Measurements from ENCODE around the gene CFAP46. TPM values are rescaled to one million over a fixed set of nuclear protein-coding genes. Genes with fewer than 3 reads are reported as not detected.

Gene CFAP46
- total and polyA plus RNA-seq, 4 donors: 0.33 to 0.59 (median 0.42) TPM

GRCh38 chr10:132939957-132940790 lies 2.2 kb downstream of the CFAP46 start:
- Histone ChIP-seq H3K9ac (ENCODE audit: low read depth in 1 of 2, low read length in 2 of 2) (no peak overlapping the region), H3K4me1 (ENCODE audit: control insufficient read depth in 4 of 4, insufficient read depth in 4 of 4, low read length in 3 of 4) (peaks cover 0 to 15% (median 2%) of the 10 kb centered on the region in 4 donors), H3K9me3 (ENCODE audit: control insufficient read depth in 4 of 4, low read length in 3 of 4) (no peaks in the 10 kb centered on the region), H3K36me3 (ENCODE audit: control insufficient read depth in 4 of 4, insufficient read depth in 3 of 4, low read depth in 1 of 4, low read length in 3 of 4) (no peaks in the 10 kb centered on the region), H3K4me3 (ENCODE audit: low read depth in 1 of 3, low read length in 3 of 3) (no peak overlapping the region), H3K27me3 (ENCODE audit: control insufficient read depth in 4 of 4, insufficient read depth in 4 of 4, low read length in 3 of 4) (peaks cover 0 to 5% (median under 1%) of the 10 kb centered on the region in 4 donors), H3K27ac (ENCODE audit: low read depth in 1 of 2, low read length in 2 of 2) (no peak overlapping the region)
- WGBS: 62% methylated on average over 24 of the region's 24 CpGs
- no peak for DNase-seq (ENCODE audit: low spot score)
- TF ChIP-seq CTCF (IDR thresholded peaks at IDR 0.05; ENCODE audit: low read depth, low read length, missing input control): peak; percentile 55
- no peak for TF ChIP-seq ATF3 (IDR thresholded peaks at IDR 0.05)
- peak; percentile 69 to 77 for TF ChIP-seq RAD21 (IDR thresholded peaks at IDR 0.05)

GRCh38 chr10:132939378-132939955 lies 2.9 kb downstream of the CFAP46 start:
- no peak for DNase-seq (ENCODE audit: low spot score)
- Histone ChIP-seq H3K9me3 (ENCODE audit: control insufficient read depth in 4 of 4, low read length in 3 of 4) (no peaks in the 10 kb centered on the region), H3K9ac (ENCODE audit: low read depth in 1 of 2, low read length in 2 of 2) (no peak overlapping the region), H3K4me1 (ENCODE audit: control insufficient read depth in 4 of 4, insufficient read depth in 4 of 4, low read length in 3 of 4) (peaks cover 0 to 15% (median 2%) of the 10 kb centered on the region in 4 donors), H3K27ac (ENCODE audit: low read depth in 1 of 2, low read length in 2 of 2) (no peak overlapping the region), H3K36me3 (ENCODE audit: control insufficient read depth in 4 of 4, insufficient read depth in 3 of 4, low read depth in 1 of 4, low read length in 3 of 4) (no peaks in the 10 kb centered on the region), H3K4me3 (ENCODE audit: low read depth in 1 of 3, low read length in 3 of 3) (no peak overlapping the region), H3K27me3 (ENCODE audit: control insufficient read depth in 4 of 4, insufficient read depth in 4 of 4, low read length in 3 of 4) (peaks cover 0 to 5% (median under 1%) of the 10 kb centered on the region in 4 donors)
- WGBS: 92% methylated on average over 15 of the region's 15 CpGs
- TF ChIP-seq HNF4A (conservative IDR thresholded peaks at IDR 0.05) (no peak), GABPA (IDR thresholded peaks at IDR 0.05 in 1 of 2, conservative IDR thresholded peaks at IDR 0.05 in 1 of 2) (no peak), FOXA2 (IDR thresholded peaks at IDR 0.05) (no peak), CTCF (IDR thresholded peaks at IDR 0.05; ENCODE audit: low read depth, low read length, missing input control) (no peak)

- Histone ChIP-seq H3K9me3 (ENCODE audit: control insufficient read depth in 4 of 4, low read length in 3 of 4) (no peaks in the 10 kb centered on the region), H3K4me1 (ENCODE audit: control insufficient read depth in 4 of 4, insufficient read depth in 4 of 4, low read length in 3 of 4) (peaks cover 0 to 15% (median 2%) of the 10 kb centered on the region in 4 donors), H3K36me3 (ENCODE audit: control insufficient read depth in 4 of 4, insufficient read depth in 3 of 4, low read depth in 1 of 4, low read length in 3 of 4) (no peaks in the 10 kb centered on the region), H3K27me3 (ENCODE audit: control insufficient read depth in 4 of 4, insufficient read depth in 4 of 4, low read length in 3 of 4) (peaks cover 0 to 5% (median under 1%) of the 10 kb centered on the region in 4 donors), H3K4me3 (ENCODE audit: low read depth in 1 of 3, low read length in 3 of 3) (no peak overlapping the region), H3K27ac (ENCODE audit: low read depth in 1 of 2, low read length in 2 of 2) (no peak overlapping the region), H3K9ac (ENCODE audit: low read depth in 1 of 2, low read length in 2 of 2) (no peak overlapping the region)
- 57% methylated on average over 27 of the region's 27 CpGs for WGBS
- TF ChIP-seq SP1 (IDR thresholded peaks at IDR 0.05): no peak
- peak in 1 of 2 donors; percentile 51 for TF ChIP-seq RAD21 (IDR thresholded peaks at IDR 0.05)
- no peak for TF ChIP-seq JUND (IDR thresholded peaks at IDR 0.05)
- no peak for DNase-seq (ENCODE audit: low spot score)
These were observed 3.7 kb downstream of the CFAP46 start for GRCh38 chr10:132938472-132939339.

All from liver (tissue), 9 donors.